ENCODE results near the gene SAMD9. TPM values are rescaled to one million over a fixed set of nuclear protein-coding genes. Genes with fewer than 3 reads are reported as not detected.

Gene SAMD9
- total and polyA plus RNA-seq, 2 experiments from 2014 or later, result 0.17 TPM; not detected in 1

DNA sequence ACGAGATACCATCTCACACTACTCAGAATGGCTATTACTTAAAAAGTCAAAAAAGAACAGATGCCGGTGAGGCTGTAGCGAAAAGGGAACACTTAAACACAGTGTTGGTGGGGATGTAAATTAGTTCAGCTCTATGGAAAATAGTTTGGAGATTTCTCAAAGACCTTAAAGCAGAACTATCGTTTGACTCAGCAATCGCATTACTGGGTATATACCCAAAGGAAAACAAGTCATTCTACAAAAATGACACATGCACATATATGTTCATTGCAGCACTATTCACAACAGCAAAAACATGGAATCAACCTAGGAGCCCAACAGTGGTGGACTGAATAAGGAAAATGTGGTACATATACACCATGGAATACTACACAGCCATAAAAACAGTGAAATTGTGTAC is 56.9 kb downstream of the SAMD9 start:
- no peaks in the 10 kb centered on the region for H3K79me2 ChIP-seq (replicated peaks; ENCODE audit: insufficient read depth)
- H3K9me3 Mint-ChIP-seq, result peaks cover 2% of the 10 kb centered on the region; the same call in 1 of the 3 replicates

More for the DNA sequence above, 56.9 kb downstream of the SAMD9 start:
- Histone ChIP-seq H4K20me1 (replicated peaks; ENCODE audit: insufficient read depth) (no peaks in the 10 kb centered on the region), H3K4me2 (no peak overlapping the region), H3K36me3 (ENCODE audit: insufficient read depth) (no peaks in the 10 kb centered on the region), H3F3A (replicated peaks; ENCODE audit: low read depth) (no peaks in the 10 kb centered on the region), H3K27me3 (ENCODE audit: insufficient read depth) (no peaks in the 10 kb centered on the region), H3K4me1 (ENCODE audit: insufficient read depth) (no peaks in the 10 kb centered on the region), H3K4me3 (no peak overlapping the region), H3K27ac (ENCODE audit: low read depth) (no peak overlapping the region), H3K9me2 (ENCODE audit: insufficient read depth) (no peaks in the 10 kb centered on the region), H2AFZ (no peak overlapping the region)
- TF ChIP-seq, protein P1, sequence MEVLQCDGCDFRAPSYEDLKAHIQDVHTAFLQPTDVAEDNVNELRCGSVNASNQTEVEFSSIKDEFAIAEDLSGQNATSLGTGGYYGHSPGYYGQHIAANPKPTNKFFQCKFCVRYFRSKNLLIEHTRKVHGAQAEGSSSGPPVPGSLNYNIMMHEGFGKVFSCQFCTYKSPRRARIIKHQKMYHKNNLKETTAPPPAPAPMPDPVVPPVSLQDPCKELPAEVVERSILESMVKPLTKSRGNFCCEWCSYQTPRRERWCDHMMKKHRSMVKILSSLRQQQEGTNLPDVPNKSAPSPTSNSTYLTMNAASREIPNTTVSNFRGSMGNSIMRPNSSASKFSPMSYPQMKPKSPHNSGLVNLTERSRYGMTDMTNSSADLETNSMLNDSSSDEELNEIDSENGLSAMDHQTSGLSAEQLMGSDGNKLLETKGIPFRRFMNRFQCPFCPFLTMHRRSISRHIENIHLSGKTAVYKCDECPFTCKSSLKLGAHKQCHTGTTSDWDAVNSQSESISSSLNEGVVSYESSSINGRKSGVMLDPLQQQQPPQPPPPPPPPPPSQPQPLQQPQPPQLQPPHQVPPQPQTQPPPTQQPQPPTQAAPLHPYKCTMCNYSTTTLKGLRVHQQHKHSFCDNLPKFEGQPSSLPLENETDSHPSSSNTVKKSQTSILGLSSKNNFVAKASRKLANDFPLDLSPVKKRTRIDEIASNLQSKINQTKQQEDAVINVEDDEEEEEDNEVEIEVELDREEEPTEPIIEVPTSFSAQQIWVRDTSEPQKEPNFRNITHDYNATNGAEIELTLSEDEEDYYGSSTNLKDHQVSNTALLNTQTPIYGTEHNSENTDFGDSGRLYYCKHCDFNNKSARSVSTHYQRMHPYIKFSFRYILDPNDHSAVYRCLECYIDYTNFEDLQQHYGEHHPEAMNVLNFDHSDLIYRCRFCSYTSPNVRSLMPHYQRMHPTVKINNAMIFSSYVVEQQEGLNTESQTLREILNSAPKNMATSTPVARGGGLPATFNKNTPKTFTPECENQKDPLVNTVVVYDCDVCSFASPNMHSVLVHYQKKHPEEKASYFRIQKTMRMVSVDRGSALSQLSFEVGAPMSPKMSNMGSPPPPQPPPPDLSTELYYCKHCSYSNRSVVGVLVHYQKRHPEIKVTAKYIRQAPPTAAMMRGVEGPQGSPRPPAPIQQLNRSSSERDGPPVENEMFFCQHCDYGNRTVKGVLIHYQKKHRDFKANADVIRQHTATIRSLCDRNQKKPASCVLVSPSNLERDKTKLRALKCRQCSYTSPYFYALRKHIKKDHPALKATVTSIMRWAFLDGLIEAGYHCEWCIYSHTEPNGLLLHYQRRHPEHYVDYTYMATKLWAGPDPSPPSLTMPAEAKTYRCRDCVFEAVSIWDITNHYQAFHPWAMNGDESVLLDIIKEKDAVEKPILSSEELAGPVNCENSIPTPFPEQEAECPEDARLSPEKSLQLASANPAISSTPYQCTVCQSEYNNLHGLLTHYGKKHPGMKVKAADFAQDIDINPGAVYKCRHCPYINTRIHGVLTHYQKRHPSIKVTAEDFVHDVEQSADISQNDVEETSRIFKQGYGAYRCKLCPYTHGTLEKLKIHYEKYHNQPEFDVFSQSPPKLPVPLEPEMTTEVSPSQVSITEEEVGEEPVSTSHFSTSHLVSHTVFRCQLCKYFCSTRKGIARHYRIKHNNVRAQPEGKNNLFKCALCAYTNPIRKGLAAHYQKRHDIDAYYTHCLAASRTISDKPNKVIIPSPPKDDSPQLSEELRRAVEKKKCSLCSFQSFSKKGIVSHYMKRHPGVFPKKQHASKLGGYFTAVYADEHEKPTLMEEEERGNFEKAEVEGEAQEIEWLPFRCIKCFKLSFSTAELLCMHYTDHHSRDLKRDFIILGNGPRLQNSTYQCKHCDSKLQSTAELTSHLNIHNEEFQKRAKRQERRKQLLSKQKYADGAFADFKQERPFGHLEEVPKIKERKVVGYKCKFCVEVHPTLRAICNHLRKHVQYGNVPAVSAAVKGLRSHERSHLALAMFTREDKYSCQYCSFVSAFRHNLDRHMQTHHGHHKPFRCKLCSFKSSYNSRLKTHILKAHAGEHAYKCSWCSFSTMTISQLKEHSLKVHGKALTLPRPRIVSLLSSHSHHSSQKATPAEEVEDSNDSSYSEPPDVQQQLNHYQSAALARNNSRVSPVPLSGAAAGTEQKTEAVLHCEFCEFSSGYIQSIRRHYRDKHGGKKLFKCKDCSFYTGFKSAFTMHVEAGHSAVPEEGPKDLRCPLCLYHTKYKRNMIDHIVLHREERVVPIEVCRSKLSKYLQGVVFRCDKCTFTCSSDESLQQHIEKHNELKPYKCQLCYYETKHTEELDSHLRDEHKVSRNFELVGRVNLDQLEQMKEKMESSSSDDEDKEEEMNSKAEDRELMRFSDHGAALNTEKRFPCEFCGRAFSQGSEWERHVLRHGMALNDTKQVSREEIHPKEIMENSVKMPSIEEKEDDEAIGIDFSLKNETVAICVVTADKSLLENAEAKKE (CRISPR knock-in tag; IDR thresholded peaks at IDR 0.05), result no peak
- TF ChIP-seq EZH2 (IDR thresholded peaks at IDR 0.05; ENCODE audit: low read depth, unreplicated experiment) (no peak), EZH2phosphoT487 (IDR thresholded peaks at IDR 0.05; ENCODE audit: unreplicated experiment) (no peak)
- no peak for DNase-seq (ENCODE audit: low spot score)
- no peak overlapping the region for H3K27ac Mint-ChIP-seq
- no peaks in the 10 kb centered on the region for H3K4me1 Mint-ChIP-seq
- no peak overlapping the region for H3K4me3 Mint-ChIP-seq
- no peak for ATAC-seq
- H3K27me3 Mint-ChIP-seq (ENCODE audit: insufficient read depth, low read depth, poor library complexity), result no peaks in the 10 kb centered on the region
- no peaks in the 10 kb centered on the region for H3K36me3 Mint-ChIP-seq (ENCODE audit: low read depth)
